ENCODE results near the gene LYZL4. TPM values are rescaled to one million over a fixed set of nuclear protein-coding genes. Genes with fewer than 3 reads are reported as not detected.

LYZL4 gene, protein sequence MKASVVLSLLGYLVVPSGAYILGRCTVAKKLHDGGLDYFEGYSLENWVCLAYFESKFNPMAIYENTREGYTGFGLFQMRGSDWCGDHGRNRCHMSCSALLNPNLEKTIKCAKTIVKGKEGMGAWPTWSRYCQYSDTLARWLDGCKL
- total RNA-seq = not detected
- long read RNA-seq = 0 reads

GRCh38 chr3:42410370-42411131 lies at the start of gene LYZL4:
LYZL4 (minus strand) TSS chr3:42410610; CDS start chr3:42407251, 3,359 bp downstream.
- intact Hi-C loops (cut with DNase I, micrococcal nuclease) = no loop called here
- no peak for DNase-seq
- ATAC-seq = no peak

GRCh38 chr3:42459151-42459550 lies 48.7 kb upstream of the LYZL4 start:
- no peak for ATAC-seq
- intact Hi-C loops (cut with DNase I, micrococcal nuclease) = no loop called here
- DNase-seq = no peak

DNA sequence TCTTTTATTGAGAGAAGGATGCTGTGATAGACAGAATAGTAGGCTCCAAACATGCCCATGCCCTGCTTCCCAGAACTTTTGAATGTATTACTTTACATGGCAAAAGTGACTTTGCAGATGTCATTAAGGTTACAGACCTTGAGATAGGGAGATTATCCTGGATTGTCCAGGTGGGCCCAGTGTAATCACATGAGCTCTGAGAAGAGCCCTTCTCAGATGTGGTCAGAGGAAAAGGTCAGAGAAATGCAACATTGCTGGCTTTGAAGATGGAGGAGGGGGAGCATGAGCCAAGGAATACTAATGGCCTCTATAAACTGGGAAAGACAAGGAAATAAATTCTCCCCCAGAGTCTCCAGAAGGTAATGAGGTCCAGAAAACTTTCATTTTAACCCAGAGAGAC lies 45.8 kb upstream of the LYZL4 start:
- DNase-seq (no peak), ATAC-seq (no peak)
- intact Hi-C loops (cut with DNase I, micrococcal nuclease) = no loop called here

DNA sequence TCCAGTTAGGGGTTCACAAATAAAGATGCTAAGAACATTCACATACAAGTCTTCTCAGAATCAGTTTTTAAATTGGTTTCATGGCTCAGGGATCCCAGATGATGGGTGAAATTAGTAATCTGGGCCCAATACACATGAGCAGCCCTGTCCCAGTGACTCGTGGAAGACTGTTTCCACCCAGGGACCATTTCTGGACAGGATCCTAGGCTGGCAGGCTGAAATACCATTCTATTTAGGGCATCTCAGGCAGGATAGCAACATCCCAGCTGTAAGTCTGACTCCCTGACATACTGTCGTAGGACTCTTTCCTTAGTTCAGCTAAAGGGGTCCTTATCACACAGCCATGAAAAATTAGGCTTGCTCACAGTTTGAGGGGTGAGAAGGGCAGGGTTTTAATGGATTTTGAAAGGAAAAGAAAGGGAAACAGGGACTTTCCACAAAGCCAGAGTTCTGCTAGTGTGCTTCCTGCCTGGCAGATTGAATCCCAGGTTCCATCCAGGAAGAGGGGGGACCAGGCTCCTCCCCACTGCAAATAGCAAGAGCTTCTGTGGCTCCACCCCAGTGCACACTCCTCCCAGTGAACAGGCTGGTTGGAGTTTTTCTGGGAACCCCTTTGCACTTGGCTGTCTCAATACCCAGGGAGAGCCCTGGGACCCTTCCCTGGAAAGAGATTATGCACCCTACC lies 41.3 kb upstream of the LYZL4 start:
- intact Hi-C loops (cut with DNase I, micrococcal nuclease) = no loop called here
- ATAC-seq = no peak
- no peak for DNase-seq

- DNase-seq (no peak), ATAC-seq (no peak)
- intact Hi-C loops (cut with DNase I, micrococcal nuclease) = no loop called here
Measured at GRCh38 chr3:42451116-42451515, 40.7 kb upstream of the LYZL4 start.

DNA sequence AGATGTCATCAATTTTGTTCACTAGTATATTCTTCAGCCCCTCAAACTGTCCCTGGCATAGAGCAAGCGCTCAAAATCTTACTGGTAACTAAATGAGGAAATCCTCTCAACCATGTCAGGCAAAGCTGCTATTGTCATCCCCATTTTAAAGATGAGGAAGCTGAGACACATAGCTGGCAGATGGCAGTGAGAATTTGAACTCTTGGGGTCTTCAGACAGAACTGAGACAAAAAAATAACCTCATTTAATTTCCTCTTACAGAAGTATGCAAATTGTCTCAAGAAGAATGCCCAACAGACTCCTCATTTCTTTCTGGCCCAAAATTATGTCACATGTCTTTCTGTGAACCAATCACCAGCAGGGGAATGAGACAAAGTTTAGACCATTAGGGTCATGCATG lies 40.2 kb upstream of the LYZL4 start:
- intact Hi-C loops (cut with DNase I, micrococcal nuclease) = no loop called here
- ATAC-seq = no peak
- DNase-seq = no peak

DNA sequence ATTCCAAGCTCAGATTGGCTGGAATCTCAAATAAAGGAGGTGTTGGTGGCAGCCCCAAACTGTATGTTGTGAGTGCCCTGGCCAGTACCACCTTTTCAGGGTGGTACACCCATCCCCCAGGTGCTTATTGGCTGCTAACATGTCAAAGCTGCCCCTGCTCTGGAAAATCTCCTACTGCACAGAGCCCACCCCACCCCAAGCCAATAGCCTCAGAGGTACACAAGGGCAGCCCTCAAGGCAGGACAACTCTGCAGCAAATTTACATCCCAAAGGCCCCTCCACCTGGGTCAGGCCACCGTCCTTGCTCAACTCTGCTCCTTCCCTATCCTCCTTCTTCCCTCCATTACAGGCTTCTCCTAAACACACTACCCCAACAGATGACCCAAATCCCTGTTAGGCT lies 37.1 kb upstream of the LYZL4 start:
- DNase-seq = no peak
- intact Hi-C loops (cut with DNase I, micrococcal nuclease) = loop anchor here (10.0 kb wide), 2 partner anchors 193 to 333 kb away; no protein-coding TSS in a partner anchor
- ATAC-seq = no peak

- DNase-seq (no peak), ATAC-seq (no peak)
- intact Hi-C loops (cut with DNase I, micrococcal nuclease) = loop anchor here (10.0 kb wide), 2 partner anchors 192 to 332 kb away; no protein-coding TSS in a partner anchor
Measured at GRCh38 chr3:42446111-42447050, 36.0 kb upstream of the LYZL4 start.

GRCh38 chr3:42443819-42444436 lies 33.5 kb upstream of the LYZL4 start:
- peak; percentile 65 to 87 for DNase-seq
- intact Hi-C loops (cut with DNase I, micrococcal nuclease) = loop anchor here (5.0 to 10.0 kb wide), 3 partner anchors 189 to 329 kb away; no protein-coding TSS in a partner anchor
- ATAC-seq = peak; percentile 99

DNA sequence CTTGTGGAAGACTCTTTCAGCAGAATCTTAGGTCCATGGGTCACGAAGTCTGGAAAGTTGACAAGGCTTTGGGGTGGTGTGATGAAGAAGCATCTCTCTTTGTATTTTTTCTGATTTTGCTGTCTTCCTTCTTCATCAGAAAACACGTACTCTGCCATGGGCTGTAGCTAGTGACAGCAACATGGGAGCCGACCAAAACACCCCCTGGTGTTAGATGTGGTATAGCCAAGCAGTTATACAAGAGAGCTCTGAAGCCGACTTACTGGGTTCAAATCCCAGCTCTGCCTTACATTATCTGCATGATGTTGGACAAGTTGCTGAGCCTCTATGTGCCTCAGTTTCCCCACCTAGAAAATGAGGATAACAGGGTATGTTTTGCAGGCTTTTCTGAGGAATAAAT lies 32.9 kb upstream of the LYZL4 start:
- DNase-seq = no peak
- no peak for ATAC-seq
- intact Hi-C loops (cut with DNase I, micrococcal nuclease) = loop anchor here (5.0 to 10.0 kb wide), 3 partner anchors 188 to 328 kb away; no protein-coding TSS in a partner anchor

DNA sequence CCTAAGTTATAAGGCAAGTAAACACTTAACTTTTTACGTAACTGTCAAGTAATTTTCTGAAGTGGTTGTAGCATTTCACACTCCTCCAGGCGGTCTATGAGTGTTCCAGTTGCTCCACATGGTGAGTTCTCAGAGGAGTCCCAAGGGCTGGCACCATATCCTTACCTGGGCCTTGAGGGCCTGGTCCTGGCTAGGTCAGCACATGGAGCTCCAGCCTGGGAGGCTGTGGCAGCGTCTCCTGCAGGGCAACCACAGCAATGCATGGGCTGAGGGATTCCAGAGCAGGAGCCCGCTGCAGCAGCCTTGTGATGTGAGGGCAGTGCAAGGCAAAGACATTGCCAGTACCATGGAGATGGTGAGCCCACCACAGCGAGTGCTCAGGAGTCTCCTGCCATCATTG lies 32.2 kb upstream of the LYZL4 start:
- ATAC-seq = no peak
- intact Hi-C loops (cut with DNase I, micrococcal nuclease) = loop anchor here (5.0 to 10.0 kb wide), 3 partner anchors 188 to 328 kb away; no protein-coding TSS in a partner anchor

DNA sequence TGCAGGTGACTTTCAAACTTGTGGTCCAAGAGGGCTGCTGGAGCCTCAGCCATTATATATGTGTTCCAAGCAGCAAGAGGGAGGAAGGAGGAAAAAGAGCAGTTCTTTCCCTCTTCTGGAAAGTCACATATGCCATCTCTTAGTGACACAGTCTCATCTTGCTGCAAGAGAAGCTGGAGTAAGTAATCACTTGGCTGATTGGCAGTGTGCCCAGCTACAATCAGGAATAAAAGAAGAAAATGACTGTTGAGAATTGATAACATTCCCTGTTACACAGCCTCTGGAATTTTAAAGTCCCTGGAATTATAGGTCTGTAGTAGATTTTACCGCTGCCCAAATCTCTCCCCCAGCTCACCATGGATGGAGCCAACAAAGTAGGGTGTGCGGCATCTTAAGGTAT lies 31.4 kb upstream of the LYZL4 start:
- intact Hi-C loops (cut with DNase I, micrococcal nuclease) = loop anchor here (5.0 to 10.0 kb wide), 3 partner anchors 187 to 327 kb away; no protein-coding TSS in a partner anchor
- ATAC-seq (no peak), DNase-seq (no peak)

More for the DNA sequence above, 32.2 kb upstream of the LYZL4 start:
- DNase-seq = no peak

DNA sequence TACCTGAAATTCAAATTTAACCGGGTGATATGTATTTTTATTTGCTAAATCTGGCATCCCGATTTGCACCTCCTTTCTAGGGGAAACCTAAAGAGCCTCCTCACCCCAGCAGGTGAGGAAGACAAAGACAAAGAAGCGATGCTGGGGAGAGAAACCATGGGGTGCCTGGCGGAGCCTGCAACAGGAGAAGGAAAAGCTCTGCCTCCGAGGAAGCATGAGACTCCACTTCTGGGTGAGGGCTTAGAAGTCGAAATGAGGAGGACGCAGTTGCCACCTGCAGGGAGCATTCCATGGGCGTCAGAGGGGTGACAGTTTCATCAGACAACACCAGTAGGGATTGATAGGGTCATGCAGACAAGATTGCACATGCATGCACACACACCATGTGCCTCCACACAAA lies 30.5 kb upstream of the LYZL4 start:
- ATAC-seq (no peak), DNase-seq (no peak)
- intact Hi-C loops (cut with DNase I, micrococcal nuclease) = loop anchor here (5.0 to 10.0 kb wide), 3 partner anchors 186 to 326 kb away; no protein-coding TSS in a partner anchor

DNA sequence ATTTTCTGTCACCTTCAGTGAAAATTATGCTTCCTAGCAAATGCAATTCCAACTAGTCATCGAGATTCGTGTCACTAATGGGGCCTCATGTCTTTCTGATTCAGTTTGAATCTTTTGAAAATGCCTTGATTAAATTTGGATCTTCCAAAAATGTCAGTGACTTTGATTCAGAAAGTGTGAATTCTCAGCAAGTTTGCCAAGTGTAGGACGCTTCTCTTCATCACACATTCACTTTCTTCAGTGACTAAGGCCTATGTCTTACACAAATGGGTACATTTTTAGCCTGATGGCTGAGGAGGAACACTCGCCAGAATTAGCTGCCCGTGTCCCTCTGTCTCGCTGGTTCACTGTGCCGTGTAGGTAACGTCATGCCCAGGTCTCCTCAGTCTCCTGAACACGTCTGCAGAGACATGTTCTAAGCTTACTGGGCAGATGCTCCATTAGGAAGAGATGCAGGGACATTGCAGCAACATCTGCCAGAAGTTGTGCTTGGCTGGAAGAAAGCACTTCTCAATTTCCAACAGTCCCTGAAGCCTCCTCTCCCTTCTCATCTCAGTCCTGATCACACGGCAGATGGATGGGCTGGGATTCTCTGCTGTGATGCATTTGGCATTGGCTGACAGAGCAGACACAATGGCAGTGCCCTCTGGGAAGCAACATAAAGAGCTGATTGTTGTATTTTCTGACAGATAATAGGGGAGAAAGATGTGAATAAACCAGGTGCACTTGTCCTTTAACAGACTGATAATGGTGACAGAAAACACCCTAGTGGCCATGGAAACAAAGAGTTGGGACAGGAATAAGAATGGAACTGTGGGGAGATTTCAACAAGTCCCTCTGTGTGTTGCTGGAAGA lies 29.1 kb upstream of the LYZL4 start:
- intact Hi-C loops (cut with DNase I, micrococcal nuclease) = loop anchor here (5.0 to 10.0 kb wide), 3 partner anchors 185 to 325 kb away; no protein-coding TSS in a partner anchor
- DNase-seq (no peak), ATAC-seq (no peak)

GRCh38 chr3:42438758-42439157 lies 28.3 kb upstream of the LYZL4 start:
- no peak for ATAC-seq
- intact Hi-C loops (cut with DNase I, micrococcal nuclease) = no loop called here
- no peak for DNase-seq

DNA sequence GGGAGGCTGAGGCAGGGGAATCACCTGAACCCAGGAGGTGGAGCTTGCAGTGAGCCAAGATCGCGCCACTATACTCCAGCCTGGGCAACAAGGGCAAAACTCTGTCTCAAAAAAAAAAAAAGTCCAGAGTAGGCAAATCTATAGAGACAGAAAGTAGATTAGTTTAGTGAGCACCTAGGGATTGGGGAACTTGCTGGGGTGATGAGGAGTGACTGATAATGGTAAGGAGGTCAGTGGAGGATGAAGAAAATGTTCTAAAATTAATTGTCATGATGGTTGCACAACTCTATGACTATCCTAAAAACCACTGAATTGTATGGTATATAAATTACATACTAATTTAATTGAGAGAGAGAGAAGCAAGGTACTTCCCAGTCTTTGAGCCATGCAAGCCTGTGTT lies 27.8 kb upstream of the LYZL4 start:
- no peak for ATAC-seq
- intact Hi-C loops (cut with DNase I, micrococcal nuclease) = no loop called here
- no peak for DNase-seq

DNA sequence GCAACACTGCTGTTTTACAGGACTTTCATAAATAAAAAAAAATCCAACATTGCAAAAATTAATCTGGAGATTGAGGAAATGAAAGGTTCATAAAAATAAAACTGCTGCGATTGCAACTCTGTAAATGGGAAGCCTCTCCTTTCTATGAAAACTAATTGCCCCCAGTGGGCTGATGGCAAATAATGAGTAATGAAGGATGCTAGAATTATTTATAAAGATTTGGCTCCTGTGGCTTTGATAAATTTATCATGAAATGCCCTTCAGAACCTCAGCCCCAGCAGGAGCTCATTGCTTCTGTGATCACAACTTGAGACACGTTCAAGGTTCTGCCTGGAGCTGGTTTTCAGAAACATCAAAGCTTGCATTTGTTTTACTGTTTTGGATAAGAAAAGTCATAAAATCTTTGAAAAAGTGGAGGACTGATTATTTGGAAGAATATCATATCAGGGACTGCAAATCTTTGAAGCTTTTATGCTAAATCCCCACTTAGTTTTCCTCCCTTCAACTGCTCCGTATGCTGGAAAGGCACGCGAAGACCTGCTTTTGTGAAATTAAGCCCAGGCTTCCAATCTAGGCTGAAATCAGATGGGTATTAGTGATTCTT lies 24.5 kb upstream of the LYZL4 start:
- intact Hi-C loops (cut with DNase I, micrococcal nuclease) = no loop called here
- ATAC-seq (no peak), DNase-seq (no peak)
